ENCODE results near the gene UNC119. TPM values are rescaled to one million over a fixed set of nuclear protein-coding genes. Genes with fewer than 3 reads are reported as not detected.

The UNC119 gene
- total RNA-seq, 2 experiments from 2014 or later, result 54.9 to 57.8 TPM

GRCh38 chr17:28547623-28548416, 4.6 kb downstream of the UNC119 start:
- peak overlapping the region; percentile 92 for H3K27ac Mint-ChIP-seq
- ATAC-seq (ENCODE audit: low read depth), result peak; percentile 28
- DNase-seq, result peak; percentile 73
- H3K27me3 Mint-ChIP-seq, result no peaks in the 10 kb centered on the region
- POLR2A ChIA-PET, result interaction anchor here (0.5 to 2.1 kb wide), 5 partner anchors 23 to 745 kb away, joined by 3 to 6 read pairs (median 3); partner anchors contain the start of genes ALDOC, IFT20, PIGS and TNFAIP1
- peaks cover 2% of the 10 kb centered on the region for H3K36me3 Mint-ChIP-seq
- H3K4me1 Mint-ChIP-seq, result peaks cover 46% of the 10 kb centered on the region
- no peaks in the 10 kb centered on the region for H3K9me3 Mint-ChIP-seq
- peak overlapping the region; percentile 46 for H3K4me3 Mint-ChIP-seq

GRCh38 chr17:28547096-28547622, 5.3 kb downstream of the UNC119 start:
- ATAC-seq (ENCODE audit: low read depth), result no peak

GRCh38 chr17:28545787-28546415, 6.5 kb downstream of the UNC119 start:
- H3K4me1 Mint-ChIP-seq, result peaks cover 33% of the 10 kb centered on the region

More at GRCh38 chr17:28547096-28547622, 5.3 kb downstream of the UNC119 start:
- Mint-ChIP-seq H3K9me3 (no peaks in the 10 kb centered on the region), H3K4me1 (peaks cover 43% of the 10 kb centered on the region), H3K4me3 (peak overlapping the region; percentile 46), H3K36me3 (peaks cover 2% of the 10 kb centered on the region), H3K27me3 (no peaks in the 10 kb centered on the region), H3K27ac (peak overlapping the region; percentile 92)
- DNase-seq, result no peak
- POLR2A ChIA-PET, result interaction anchor here (0.5 to 2.1 kb wide), 4 partner anchors 24 to 745 kb away, joined by 3 to 6 read pairs (median 3); partner anchors contain the start of genes IFT20, PIGS and TNFAIP1

GRCh38 chr17:28545141-28545503, 7.3 kb downstream of the UNC119 start:
- DNase-seq (no peak), ATAC-seq (ENCODE audit: low read depth) (no peak)
- Mint-ChIP-seq H3K9me3 (no peaks in the 10 kb centered on the region), H3K27ac (no peak overlapping the region), H3K27me3 (no peaks in the 10 kb centered on the region), H3K4me1 (peaks cover 27% of the 10 kb centered on the region), H3K36me3 (no peaks in the 10 kb centered on the region), H3K4me3 (no peak overlapping the region)
- POLR2A ChIA-PET, result no interaction called here

More at GRCh38 chr17:28545787-28546415, 6.5 kb downstream of the UNC119 start:
- Mint-ChIP-seq H3K36me3 (no peaks in the 10 kb centered on the region), H3K4me3 (no peak overlapping the region), H3K27ac (peak overlapping the region; percentile 27), H3K27me3 (no peaks in the 10 kb centered on the region), H3K9me3 (no peaks in the 10 kb centered on the region)
- POLR2A ChIA-PET, result interaction anchor here (1.1 to 2.1 kb wide), 2 partner anchors 26 to 210 kb away, joined by 3 to 6 read pairs; partner anchors contain the start of genes IFT20, PIGS and TNFAIP1
- DNase-seq (no peak), ATAC-seq (ENCODE audit: low read depth) (no peak)

- H3K36me3 Mint-ChIP-seq, result no peaks in the 10 kb centered on the region
- no peak overlapping the region for H3K27ac Mint-ChIP-seq
- H3K4me3 Mint-ChIP-seq, result no peak overlapping the region
- H3K4me1 Mint-ChIP-seq, result peaks cover 21% of the 10 kb centered on the region
- DNase-seq (no peak), ATAC-seq (ENCODE audit: low read depth) (no peak)
- POLR2A ChIA-PET, result no interaction called here
- no peaks in the 10 kb centered on the region for H3K9me3 Mint-ChIP-seq
- H3K27me3 Mint-ChIP-seq, result no peaks in the 10 kb centered on the region
These were observed 7.9 kb downstream of the UNC119 start for GRCh38 chr17:28544402-28545140.

- ATAC-seq (ENCODE audit: low read depth) (no peak), DNase-seq (no peak)
- Mint-ChIP-seq H3K36me3 (no peaks in the 10 kb centered on the region), H3K27me3 (no peaks in the 10 kb centered on the region), H3K4me1 (peaks cover 3% of the 10 kb centered on the region), H3K9me3 (no peaks in the 10 kb centered on the region), H3K4me3 (no peak overlapping the region), H3K27ac (no peak overlapping the region)
- POLR2A ChIA-PET, result no interaction called here
These were observed 11.0 kb downstream of the UNC119 start for GRCh38 chr17:28541439-28541838.

- H3K4me1 Mint-ChIP-seq, result peaks cover 3% of the 10 kb centered on the region
- H3K27ac Mint-ChIP-seq, result no peak overlapping the region
- H3K27me3 Mint-ChIP-seq, result no peaks in the 10 kb centered on the region
- no peak overlapping the region for H3K4me3 Mint-ChIP-seq
- H3K9me3 Mint-ChIP-seq, result no peaks in the 10 kb centered on the region
- DNase-seq (no peak), ATAC-seq (ENCODE audit: low read depth) (peak; percentile 11)
- no peaks in the 10 kb centered on the region for H3K36me3 Mint-ChIP-seq
- POLR2A ChIA-PET, result no interaction called here
These were observed 12.2 kb downstream of the UNC119 start for GRCh38 chr17:28540231-28540630.

- no peak for DNase-seq
- Mint-ChIP-seq H3K27me3 (no peaks in the 10 kb centered on the region), H3K4me3 (no peak overlapping the region), H3K4me1 (peaks cover 1% of the 10 kb centered on the region), H3K27ac (no peak overlapping the region), H3K36me3 (no peaks in the 10 kb centered on the region), H3K9me3 (no peaks in the 10 kb centered on the region)
- ATAC-seq (ENCODE audit: low read depth), result no peak
- POLR2A ChIA-PET, result no interaction called here
These were observed 14.0 kb downstream of the UNC119 start for GRCh38 chr17:28538296-28538895.

GRCh38 chr17:28537219-28537610, 15.2 kb downstream of the UNC119 start:
- DNase-seq (no peak), ATAC-seq (ENCODE audit: low read depth) (no peak)
- Mint-ChIP-seq H3K4me3 (no peak overlapping the region), H3K27me3 (no peaks in the 10 kb centered on the region), H3K36me3 (no peaks in the 10 kb centered on the region), H3K27ac (no peak overlapping the region), H3K9me3 (no peaks in the 10 kb centered on the region), H3K4me1 (peaks cover 1% of the 10 kb centered on the region)
- POLR2A ChIA-PET, result no interaction called here

GRCh38 chr17:28536532-28537218, 15.7 kb downstream of the UNC119 start:
- Mint-ChIP-seq H3K4me1 (peaks cover 1% of the 10 kb centered on the region), H3K9me3 (no peaks in the 10 kb centered on the region), H3K36me3 (no peaks in the 10 kb centered on the region), H3K4me3 (no peak overlapping the region), H3K27ac (no peak overlapping the region), H3K27me3 (no peaks in the 10 kb centered on the region)
- no peak for ATAC-seq (ENCODE audit: low read depth)
- no peak for DNase-seq
- POLR2A ChIA-PET, result no interaction called here

GRCh38 chr17:28534740-28535375, 17.6 kb downstream of the UNC119 start:
- Mint-ChIP-seq H3K4me1 (no peaks in the 10 kb centered on the region), H3K4me3 (no peak overlapping the region)
- ATAC-seq (ENCODE audit: low read depth), result no peak

GRCh38 chr17:28533091-28533807, 19.2 kb downstream of the UNC119 start:
- no peak for ATAC-seq (ENCODE audit: low read depth)
- H3K4me1 Mint-ChIP-seq, result no peaks in the 10 kb centered on the region
- no peaks in the 10 kb centered on the region for H3K36me3 Mint-ChIP-seq
- H3K27ac Mint-ChIP-seq, result no peak overlapping the region
- no peak overlapping the region for H3K4me3 Mint-ChIP-seq
- no peak for DNase-seq
- no peaks in the 10 kb centered on the region for H3K27me3 Mint-ChIP-seq
- POLR2A ChIA-PET, result no interaction called here
- no peaks in the 10 kb centered on the region for H3K9me3 Mint-ChIP-seq

More at GRCh38 chr17:28534740-28535375, 17.6 kb downstream of the UNC119 start:
- DNase-seq, result no peak
- Mint-ChIP-seq H3K36me3 (no peaks in the 10 kb centered on the region), H3K27ac (no peak overlapping the region), H3K27me3 (no peaks in the 10 kb centered on the region), H3K9me3 (no peaks in the 10 kb centered on the region)
- POLR2A ChIA-PET, result no interaction called here

Data from activated naive CD8-positive, alpha-beta T cell treated with anti-CD3 and anti-CD28 coated beads, Interleukin-2, amount 10 ng/mL, durations not matched to agents 7 days and 5 days (primary cell).